ENCODE measurements around the gene SOHLH2.

SOHLH2 gene, protein sequence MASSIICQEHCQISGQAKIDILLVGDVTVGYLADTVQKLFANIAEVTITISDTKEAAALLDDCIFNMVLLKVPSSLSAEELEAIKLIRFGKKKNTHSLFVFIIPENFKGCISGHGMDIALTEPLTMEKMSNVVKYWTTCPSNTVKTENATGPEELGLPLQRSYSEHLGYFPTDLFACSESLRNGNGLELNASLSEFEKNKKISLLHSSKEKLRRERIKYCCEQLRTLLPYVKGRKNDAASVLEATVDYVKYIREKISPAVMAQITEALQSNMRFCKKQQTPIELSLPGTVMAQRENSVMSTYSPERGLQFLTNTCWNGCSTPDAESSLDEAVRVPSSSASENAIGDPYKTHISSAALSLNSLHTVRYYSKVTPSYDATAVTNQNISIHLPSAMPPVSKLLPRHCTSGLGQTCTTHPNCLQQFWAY

GRCh38 chr13:36214163-36214921 is at the start of gene SOHLH2:
Gene SOHLH2 (minus strand): TSS chr13:36214556. CDS start chr13:36214526, 30 bp downstream.
- DNase-seq (ENCODE audit: low read depth), result no peak

DNA sequence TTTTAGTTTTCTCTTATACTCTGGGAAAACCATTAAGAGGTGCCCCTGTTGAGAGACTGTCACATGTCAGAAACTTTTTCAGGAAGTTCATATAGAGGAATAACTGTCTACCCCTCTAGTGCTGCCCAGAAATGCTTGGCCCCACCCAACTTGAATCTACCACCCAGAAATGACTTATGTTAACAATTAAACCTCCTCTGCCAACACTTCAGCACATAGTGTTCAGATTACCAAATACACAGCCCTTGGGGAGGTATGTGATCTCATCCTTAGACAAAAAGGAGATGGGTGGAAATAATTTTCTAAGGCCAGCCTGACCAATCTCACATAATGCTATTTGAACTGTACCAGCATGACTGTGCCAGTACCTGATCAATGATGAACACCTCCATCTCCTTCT is 47.6 kb upstream of the SOHLH2 start:
- DNase-seq (ENCODE audit: low read depth), result no peak

GRCh38 chr13:36261011-36261410 is 46.7 kb upstream of the SOHLH2 start:
- no peak for DNase-seq (ENCODE audit: low read depth)

GRCh38 chr13:36259361-36260137 is 45.2 kb upstream of the SOHLH2 start:
- no peak for DNase-seq (ENCODE audit: low read depth)

- no peak for DNase-seq (ENCODE audit: low read depth)
Measured at GRCh38 chr13:36258831-36259230, 44.5 kb upstream of the SOHLH2 start.

DNA sequence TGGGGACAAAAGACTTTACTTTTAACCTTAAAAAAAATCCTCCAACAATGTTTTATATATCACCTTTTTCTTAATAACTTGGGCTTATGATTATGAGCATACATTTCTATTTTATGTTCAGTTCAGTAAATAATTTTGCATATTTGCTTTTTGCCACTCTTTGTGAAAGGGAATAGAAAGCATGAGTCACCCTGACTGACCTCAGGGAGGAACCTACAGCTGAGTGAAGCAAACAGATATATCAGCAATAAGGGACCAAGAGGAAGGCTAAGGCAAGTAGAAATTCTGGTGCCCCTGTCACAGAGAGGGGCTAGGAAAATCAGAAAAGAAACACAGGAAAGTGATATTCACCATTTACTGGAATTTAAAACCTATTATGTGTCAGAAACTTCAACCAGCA is 37.2 kb upstream of the SOHLH2 start:
- DNase-seq (ENCODE audit: low read depth), result no peak

GRCh38 chr13:36251017-36251416 is 36.7 kb upstream of the SOHLH2 start:
- DNase-seq (ENCODE audit: low read depth), result no peak

- no peak for DNase-seq (ENCODE audit: low read depth)
Measured at GRCh38 chr13:36248700-36249099, 34.3 kb upstream of the SOHLH2 start.

DNA sequence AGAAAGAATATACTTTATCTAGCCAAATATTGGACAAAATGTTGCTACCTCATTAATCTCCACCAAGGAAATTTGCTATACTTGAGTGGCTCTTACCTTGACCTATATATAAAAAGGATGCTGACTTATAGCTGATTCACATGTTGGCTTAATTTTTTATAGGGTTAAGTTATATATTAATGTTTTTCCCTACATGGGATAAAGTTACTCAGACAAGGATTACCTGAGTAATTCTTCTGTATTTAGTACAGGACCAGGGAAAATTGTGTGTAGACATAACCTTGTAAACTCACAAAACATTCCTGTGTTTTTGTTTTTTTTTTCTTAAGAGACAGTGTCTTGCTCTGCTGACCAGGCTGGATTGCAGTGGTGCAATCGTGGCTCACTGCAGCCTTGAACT is 30.6 kb upstream of the SOHLH2 start:
- DNase-seq (ENCODE audit: low read depth), result no peak

DNA sequence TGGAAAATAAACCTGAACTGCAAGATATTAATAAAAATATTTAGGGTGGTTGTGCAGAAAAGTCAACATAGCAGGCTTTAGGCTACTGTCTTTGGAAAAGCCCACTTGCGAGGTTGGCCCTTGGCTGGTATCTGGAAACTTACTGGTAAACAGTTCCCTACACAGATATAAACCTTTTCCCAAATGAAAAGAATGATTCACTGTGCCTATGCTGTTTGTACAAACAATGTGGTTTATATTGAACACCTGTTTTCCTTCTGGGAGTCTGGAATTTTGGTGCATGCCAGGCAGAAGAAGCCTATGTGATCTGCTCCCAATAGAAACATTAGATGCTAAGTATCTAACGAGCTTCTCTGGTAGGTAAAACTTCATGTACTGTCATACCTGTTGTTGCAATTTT is 29.7 kb upstream of the SOHLH2 start:
- no peak for DNase-seq (ENCODE audit: low read depth)

DNA sequence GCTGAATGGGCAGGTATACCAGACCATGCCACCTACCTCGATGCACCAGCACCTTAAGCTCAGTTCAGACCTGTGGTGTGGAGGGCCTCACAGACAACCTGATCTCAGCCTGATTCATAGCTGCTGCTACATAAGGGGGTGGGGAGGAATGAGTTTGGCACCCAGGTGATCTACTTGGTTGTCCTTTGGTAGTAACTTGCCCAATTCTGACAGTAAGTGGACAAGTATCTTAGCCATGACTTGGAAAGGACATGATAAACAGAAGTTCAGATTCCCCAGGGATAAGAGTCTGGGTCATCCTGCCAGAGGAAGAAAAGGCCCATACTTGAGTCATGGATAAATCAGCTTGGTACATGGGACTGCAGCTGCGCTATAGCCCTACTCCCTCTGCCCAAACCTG is 28.4 kb upstream of the SOHLH2 start:
- DNase-seq (ENCODE audit: low read depth), result no peak

DNA sequence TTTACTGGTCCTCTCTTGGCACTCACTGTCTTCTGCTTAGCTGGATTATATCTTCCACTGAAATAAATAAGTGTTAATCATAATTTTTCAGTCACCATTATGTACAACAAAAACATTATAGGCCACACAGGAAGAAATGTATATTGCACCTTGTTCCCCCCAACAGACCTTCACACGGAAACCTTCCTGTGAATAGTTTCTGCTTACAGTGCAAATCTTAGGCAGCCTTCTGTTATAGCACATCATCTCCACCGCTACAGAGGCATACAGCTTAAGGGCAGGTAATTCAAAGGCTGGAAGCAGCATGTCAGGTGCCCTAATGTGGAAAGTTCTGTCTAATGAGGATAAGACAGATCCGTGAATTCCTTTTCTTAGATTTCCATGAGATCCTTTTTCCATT is 16.9 kb upstream of the SOHLH2 start:
- DNase-seq (ENCODE audit: low read depth), result no peak

DNA sequence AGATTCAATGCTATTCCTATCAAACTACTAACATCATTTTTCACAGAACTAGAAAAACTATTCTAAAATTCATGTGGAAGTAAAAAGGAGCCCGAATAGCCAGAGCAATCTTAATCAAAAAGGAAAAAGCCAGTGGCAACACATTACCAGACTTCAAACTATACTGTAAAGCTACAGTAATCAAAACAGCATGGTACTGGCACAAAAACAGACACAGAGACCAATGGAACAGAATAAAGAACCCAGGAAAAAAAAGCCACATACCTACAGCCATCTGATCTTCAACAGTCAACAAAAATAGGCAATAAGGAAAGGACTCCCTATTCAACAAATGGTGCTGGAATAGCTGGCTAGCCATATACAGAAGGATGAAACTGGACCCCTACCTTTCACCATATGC is 10.4 kb upstream of the SOHLH2 start:
- no peak for DNase-seq (ENCODE audit: low read depth)

- DNase-seq (ENCODE audit: low read depth), result no peak
Measured at GRCh38 chr13:36219883-36220282, 5.5 kb upstream of the SOHLH2 start.

- DNase-seq (ENCODE audit: low read depth), result no peak
Measured at GRCh38 chr13:36217456-36217855, 3.1 kb upstream of the SOHLH2 start.

DNA sequence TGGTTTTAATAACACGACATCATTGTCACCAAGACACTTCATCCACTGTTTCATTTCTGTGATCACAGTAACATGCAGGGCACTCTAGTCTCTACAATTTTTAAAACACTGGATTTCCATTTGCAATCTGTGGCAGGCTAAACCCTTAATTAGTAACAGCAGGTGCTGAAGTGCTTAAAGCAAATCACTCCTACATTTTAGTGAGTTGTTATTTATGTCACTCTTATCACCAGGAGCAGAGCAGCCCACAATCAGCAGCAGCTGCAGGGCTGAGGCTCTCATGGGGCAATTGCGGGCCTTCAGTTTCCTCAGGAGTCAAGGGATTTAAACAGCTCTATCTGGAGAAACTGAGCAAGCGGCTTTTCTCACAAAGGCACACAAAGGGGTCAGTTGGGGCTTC is 1.6 kb downstream of the SOHLH2 start:
- DNase-seq (ENCODE audit: low read depth), result no peak

- DNase-seq (ENCODE audit: low read depth), result no peak
Measured at GRCh38 chr13:36211567-36211966, 2.8 kb downstream of the SOHLH2 start.

DNA sequence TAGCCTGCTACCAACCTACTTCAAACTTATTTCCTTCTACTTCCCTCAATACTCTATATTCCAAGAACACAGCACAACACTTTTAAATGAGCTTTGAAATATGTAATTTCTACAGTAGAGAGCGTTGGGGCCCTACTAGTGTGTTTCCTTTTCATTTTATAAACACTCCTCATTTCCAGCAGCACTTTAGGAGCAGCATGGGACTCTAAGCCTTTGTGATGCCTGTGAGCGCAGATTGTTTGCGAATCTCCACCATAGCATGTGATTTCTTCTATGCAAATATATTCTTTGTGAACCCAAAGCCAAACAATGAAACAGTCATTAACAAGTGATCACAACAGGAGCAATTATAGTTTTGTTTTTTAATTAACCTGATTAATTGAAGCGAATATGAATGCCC is 3.6 kb downstream of the SOHLH2 start:
- DNase-seq (ENCODE audit: low read depth), result no peak

- DNase-seq (ENCODE audit: low read depth), result no peak
Measured at GRCh38 chr13:36207672-36208071, 6.7 kb downstream of the SOHLH2 start.

DNA sequence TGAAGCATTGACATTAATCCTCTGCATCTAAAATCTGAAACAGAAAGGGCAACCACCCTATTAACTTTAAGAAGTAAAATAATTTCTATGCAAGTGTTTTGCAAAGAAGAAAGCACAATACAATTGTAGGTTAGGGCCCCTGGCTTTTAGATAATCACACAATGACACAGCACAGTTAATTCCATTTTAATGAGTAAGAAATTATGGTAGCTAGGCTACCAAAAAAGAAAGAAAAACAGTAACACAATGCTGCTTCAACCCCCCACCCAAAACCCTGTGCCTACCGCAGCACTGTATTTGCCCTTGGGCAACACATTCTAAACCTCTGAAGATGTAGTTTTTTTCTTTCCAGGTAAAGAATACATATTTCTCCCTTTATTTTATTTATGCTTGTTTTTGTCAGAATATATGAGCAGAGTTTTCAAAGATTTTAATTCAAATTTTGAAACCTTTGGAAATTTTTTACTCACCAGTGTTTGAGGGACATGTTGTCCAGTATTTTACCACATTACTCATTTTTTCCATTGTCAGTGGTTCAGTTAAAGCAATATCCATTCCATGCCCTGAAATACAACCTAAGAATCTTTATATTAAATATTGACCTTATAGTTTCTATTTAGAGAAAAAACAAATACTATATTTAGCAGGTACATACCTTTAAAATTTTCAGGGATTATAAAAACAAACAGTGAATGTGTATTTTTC is 21.1 kb downstream of the SOHLH2 start:
- DNase-seq (ENCODE audit: low read depth), result no peak

- no peak for DNase-seq (ENCODE audit: low read depth)
Measured at GRCh38 chr13:36192166-36192565, 22.2 kb downstream of the SOHLH2 start.

GRCh38 chr13:36190771-36191170 is 23.6 kb downstream of the SOHLH2 start:
- no peak for DNase-seq (ENCODE audit: low read depth)
